Measurements from ENCODE around the gene PDE6A.
A peak's percentile ranks its signal among the peaks of the same experiment; 100 is the strongest.

GRCh38 chr5:149904977-149905376, 39.6 kb downstream of the PDE6A start:
- TF ChIP-seq CTCF (IDR thresholded peaks at IDR 0.05): peak in 1 of 6 experiments; percentile 15
- TF ChIP-seq POLR2A (IDR thresholded peaks at IDR 0.05): no peak
